H1 (cell line): ENCODE data around the gene SMARCA5. TPM values are rescaled to one million over a fixed set of nuclear protein-coding genes. Genes with fewer than 3 reads are reported as not detected.

ENCODE experiments used
- CTCF ChIA-PET: fragments of 300-600 bp; sonication (Branson Sonifier 250); formaldehyde crosslinking; loops from one replicate; lab custom pipeline; 2021; ENCODE audit not compliant: partially characterized antibody; lab: Charles Lee
- POLR2A ChIA-PET: fragments of 300-600 bp; sonication (Branson Sonifier 250); formaldehyde crosslinking; loops from one replicate; lab custom pipeline; 2021; ENCODE audit warnings: inconsistent platforms; ENCODE audit not compliant: partially characterized antibody; lab: Charles Lee
- DNase-seq, 2 experiments: peaks; one replicate each; pipeline versions ENCODE4 v3.0.0 to v3.0.0-alpha.2; 2010 to 2022; ENCODE audit warnings: low spot score in 2 of 2, low read depth in 1 of 2, mixed read lengths in 1 of 2
- FAIRE-seq: peaks from 2 replicates; lab custom pipeline; 2011; peaks lifted over from hg19 to GRCh38; lab: Jason Lieb, UNC
- H2AFZ ChIP-seq: 2 replicates; pipeline ENCODE4 v1.8.1; 2012; ENCODE audit warnings: low read length, inconsistent platforms
- H2AK5ac ChIP-seq: 2 replicates; pipeline ENCODE4 v1.6.1; 2013; ENCODE audit warnings: low read depth, low read length
- H2BK120ac ChIP-seq: replicated peaks from 2 replicates; pipeline ENCODE3; 2013; ENCODE audit warnings: low read depth, low read length, inconsistent platforms
- H2BK12ac ChIP-seq: 2 replicates; pipeline ENCODE4 v1.6.1; 2013; ENCODE audit warnings: low read depth, low read length
- H2BK15ac ChIP-seq: 2 replicates; pipeline ENCODE4 v1.6.1; 2013; ENCODE audit warnings: low read length
- H2BK20ac ChIP-seq: 2 replicates; pipeline ENCODE4 v1.6.1; 2013; ENCODE audit warnings: low read length
- H2BK5ac ChIP-seq: 2 replicates; pipeline ENCODE4 v1.6.1; 2013; ENCODE audit warnings: low read depth, low read length
- H3K14ac ChIP-seq: 2 replicates; pipeline ENCODE4 v1.6.1; 2013; ENCODE audit warnings: inconsistent platforms; ENCODE audit not compliant: insufficient read length
- H3K18ac ChIP-seq: 2 replicates; pipeline ENCODE4 v1.6.1; 2013; ENCODE audit warnings: low read length; ENCODE audit errors: extremely low read depth
- H3K23ac ChIP-seq: 2 replicates; pipeline ENCODE4 v1.6.1; 2013; ENCODE audit warnings: inconsistent platforms; ENCODE audit not compliant: insufficient read length
- H3K23me2 ChIP-seq: 2 replicates; pipeline ENCODE4 v1.6.1; 2013; ENCODE audit warnings: low read depth, low read length
- H3K27ac ChIP-seq: 2 replicates; pipeline ENCODE4 v1.6.1; 2011; ENCODE audit warnings: low read depth, low read length, inconsistent platforms
- H3K27me3 ChIP-seq, 4 experiments: replicated peaks in 1 of 4; 1 replicate in 1 of 4; 2 replicates in 3 of 4; pipeline versions ENCODE4 v1.6.1 to v1.8.1; 2011 to 2013; ENCODE audit warnings: low read length in 3 of 4, mild to moderate bottlenecking in 3 of 4, inconsistent platforms in 2 of 4, mixed read lengths in 2 of 4, moderate library complexity in 1 of 4; ENCODE audit not compliant: control insufficient read depth in 3 of 4, insufficient read depth in 3 of 4; ENCODE audit errors: extremely low read depth in 1 of 4
- H3K36me3 ChIP-seq, 4 experiments: 2 replicates each; pipeline versions ENCODE4 v1.6.1 to v1.8.1; 2011 to 2013; ENCODE audit warnings: mild to moderate bottlenecking in 4 of 4, low read length in 3 of 4, moderate library complexity in 2 of 4, control low read depth in 1 of 4, inconsistent platforms in 1 of 4; ENCODE audit not compliant: insufficient read depth in 4 of 4, control insufficient read depth in 2 of 4
- H3K4ac ChIP-seq: replicated peaks from 2 replicates; pipeline ENCODE3; 2013; ENCODE audit warnings: low read length, low read depth, mixed read lengths, inconsistent platforms; ENCODE audit not compliant: insufficient read length
- H3K4me1 ChIP-seq, 4 experiments: replicated peaks in 1 of 4; 1 replicate in 1 of 4; 2 replicates in 3 of 4; pipeline versions ENCODE4 v1.6.1 to v1.8.1; 2011 to 2013; ENCODE audit warnings: low read length in 3 of 4, inconsistent platforms in 2 of 4, mixed read lengths in 1 of 4; ENCODE audit not compliant: insufficient read depth in 4 of 4, control insufficient read depth in 3 of 4
- H3K4me2 ChIP-seq, 2 experiments: 2 replicates each; pipeline versions ENCODE4 v1.6.1 to v1.8.1; 2011 to 2013; ENCODE audit warnings: low read depth in 2 of 2, low read length in 2 of 2, control low read depth in 1 of 2, inconsistent platforms in 1 of 2, mild to moderate bottlenecking in 1 of 2; ENCODE audit not compliant: insufficient read depth in 1 of 2
- H3K4me3 ChIP-seq, 4 experiments: fragments of 200-600, 300-600 bp in 1 of 4; sonication (generic), shearing (Covaris generic), sonication (Bioruptor Twin) in 1 of 4; 2 replicates each; pipeline versions ENCODE4 v1.5.1 to v1.8.1; 2011 to 2016; ENCODE audit warnings: low read length in 4 of 4, low read depth in 3 of 4, control low read depth in 2 of 4, inconsistent platforms in 2 of 4, mild to moderate bottlenecking in 2 of 4, mixed read lengths in 1 of 4, moderate library complexity in 1 of 4; ENCODE audit not compliant: insufficient read depth in 2 of 4; ENCODE audit errors: extremely low read depth in 1 of 4
- H3K56ac ChIP-seq: replicated peaks from 2 replicates; pipeline ENCODE3; 2013; ENCODE audit warnings: low read depth, mild to moderate bottlenecking, mixed read lengths, low read length, inconsistent platforms; ENCODE audit not compliant: insufficient read length
- H3K79me1 ChIP-seq: 2 replicates; pipeline ENCODE4 v1.6.1; 2013; ENCODE audit warnings: low read depth, low read length, control low read depth
- H3K79me2 ChIP-seq, 2 experiments: 2 replicates each; pipeline versions ENCODE4 v1.6.1 to v1.8.1; 2012 to 2013; ENCODE audit warnings: low read length in 2 of 2, mild to moderate bottlenecking in 2 of 2, inconsistent platforms in 1 of 2; ENCODE audit not compliant: insufficient read depth in 2 of 2, control insufficient read depth in 1 of 2
- H3K9ac ChIP-seq, 4 experiments: replicated peaks in 1 of 4; 1 replicate in 1 of 4; 2 replicates in 3 of 4; pipeline versions ENCODE4 v1.6.1 to v1.8.1; 2011 to 2013; ENCODE audit warnings: low read depth in 3 of 4, low read length in 3 of 4, control low read depth in 2 of 4, mild to moderate bottlenecking in 2 of 4, moderate library complexity in 2 of 4, inconsistent platforms in 1 of 4; ENCODE audit errors: extremely low read depth in 1 of 4
- H3K9me3 ChIP-seq, 2 experiments: 2 replicates each; pipeline versions ENCODE4 v1.6.1 to v1.8.1; 2012 to 2013; ENCODE audit warnings: mild to moderate bottlenecking in 2 of 2, moderate library complexity in 2 of 2, control low read depth in 1 of 2, inconsistent platforms in 1 of 2, low read depth in 1 of 2, low read length in 1 of 2, mixed read lengths in 1 of 2; ENCODE audit not compliant: insufficient read depth in 2 of 2
- H4K20me1 ChIP-seq, 2 experiments: replicated peaks in 1 of 2; 2 replicates each; pipeline versions ENCODE3 to v1.8.1; 2011 to 2013; ENCODE audit warnings: inconsistent platforms in 2 of 2, low read length in 2 of 2, mild to moderate bottlenecking in 1 of 2; ENCODE audit not compliant: insufficient read depth in 2 of 2, control insufficient read depth in 1 of 2
- H4K5ac ChIP-seq: 2 replicates; pipeline ENCODE4 v1.6.1; 2013; ENCODE audit warnings: low read length, low read depth, mixed read lengths, inconsistent platforms; ENCODE audit not compliant: insufficient read length
- H4K8ac ChIP-seq: 2 replicates; pipeline ENCODE4 v1.8.0; 2013; ENCODE audit warnings: mild to moderate bottlenecking, moderate library complexity, low read length, inconsistent platforms; ENCODE audit not compliant: insufficient read depth; ENCODE audit errors: extremely low read depth
- H4K91ac ChIP-seq: replicated peaks from 2 replicates; pipeline ENCODE3; 2013; ENCODE audit warnings: low read length, mixed read lengths, inconsistent platforms; ENCODE audit not compliant: insufficient read length
- BCL11A ChIP-seq, 2 experiments: IDR thresholded peaks; one replicate each; pipeline ENCODE4 v1.6.1; 2011; ENCODE audit warnings: low read depth in 2 of 2, low read length in 2 of 2, mild to moderate bottlenecking in 2 of 2
- CHD1 ChIP-seq: IDR thresholded peaks from 2 replicates; pipeline ENCODE4 v1.6.1; 2012; ENCODE audit warnings: low read depth, low read length, improper control_type of control experiment
- EP300 ChIP-seq, 2 experiments: IDR thresholded peaks; 1 replicate in 1 of 2; 2 replicates in 1 of 2; pipeline ENCODE4 v1.6.1; 2011 to 2012; ENCODE audit warnings: low read depth in 2 of 2, low read length in 2 of 2, mild to moderate bottlenecking in 2 of 2, borderline replicate concordance in 1 of 2, inconsistent platforms in 1 of 2, moderate library complexity in 1 of 2
- KDM5A ChIP-seq: fragments of 200-600 bp; IDR thresholded peaks from 2 replicates; pipeline ENCODE4 v1.7.1; 2012; ENCODE audit warnings: mild to moderate bottlenecking, low read length, inconsistent platforms, mixed read lengths
- MAFK ChIP-seq: IDR thresholded peaks from 2 replicates; pipeline ENCODE4 v1.6.1; 2012; ENCODE audit warnings: low read depth, mild to moderate bottlenecking, improper control_type of control experiment, low read length
- PHF8 ChIP-seq: fragments of 200-600 bp; sonication (generic); conservative IDR thresholded peaks from 2 replicates; pipeline ENCODE4 v1.7.1; 2012; ENCODE audit warnings: low read depth, mild to moderate bottlenecking, inconsistent platforms, low read length, moderate library complexity
- RBBP5 ChIP-seq: IDR thresholded peaks from 2 replicates; pipeline ENCODE4 v1.7.1; 2012; ENCODE audit warnings: low read depth, mild to moderate bottlenecking, inconsistent platforms, low read length, moderate library complexity, borderline replicate concordance
- SP1 ChIP-seq: IDR thresholded peaks from 2 replicates; pipeline ENCODE4 v1.6.1; 2011; ENCODE audit warnings: low read depth, low read length
- SP2 ChIP-seq: IDR thresholded peaks from 2 replicates; pipeline ENCODE4 v1.6.1; 2012; ENCODE audit warnings: mild to moderate bottlenecking, low read length, inconsistent platforms
- SUZ12 ChIP-seq: fragments of 200-600 bp; sonication (generic); IDR thresholded peaks from 2 replicates; pipeline ENCODE4 v1.6.1; 2012; ENCODE audit warnings: mild to moderate bottlenecking, inconsistent platforms, low read length, moderate library complexity, mixed read lengths
- TEAD4 ChIP-seq: IDR thresholded peaks from 2 replicates; pipeline ENCODE4 v1.6.1; 2012; ENCODE audit warnings: low read depth, low read length, inconsistent platforms, mixed read lengths
- WGBS, 2 experiments: shearing (Covaris generic) in 1 of 2; methylation state at CpG; one replicate each; pipeline versions ENCODE4 v1.1.6 to v1.1.7; 2013 to 2015; ENCODE audit warnings: low lambda C conversion rate in 2 of 2, mixed read lengths in 2 of 2, inconsistent platforms in 1 of 2, low coverage in 1 of 2, missing lambda C conversion rate in 1 of 2; ENCODE audit not compliant: insufficient replicate concordance in 2 of 2, insufficient coverage in 1 of 2, insufficient read length in 1 of 2; ENCODE audit errors: extremely low coverage in 1 of 2, missing lambda C conversion rate in 1 of 2; 5-methylcytosine and 5-hydroxymethylcytosine counted together
- polyA plus RNA-seq, 7 experiments: library from polyadenylated mRNA; depleted of rRNA in 3 of 7; stranded (reverse) in 5 of 7; unstranded in 2 of 7; fragments of >200 nt in 5 of 7; fragments of 200-250 nt in 2 of 7; gene quantifications; 1 replicate in 5 of 7; 2 replicates in 1 of 7; 4 replicates in 1 of 7; pipeline versions ENCODE4 v1.2.1 to v1.2.3, GENCODE V29; 2011 to 2013; ENCODE audit warnings: missing spikeins in 2 of 7, mixed read lengths in 2 of 7
- total RNA-seq: library from RNA; stranded (reverse); fragmentation: NEBNext Ultra II Directional; extraction: Animal tissue kit (Norgen Biotek cat#: 25700); gene quantifications from 2 replicates; pipeline ENCODE4 v1.2.1, GENCODE V29; 2021

Gene SMARCA5
- total and polyA plus RNA-seq, 2 of the 8 experiments (the other 6 are each of a cell fraction or from before 2014, with no cell fraction given) = 13.9 to 112 TPM

- Histone ChIP-seq H3K18ac (no peak overlapping the region), H2BK5ac (no peak overlapping the region), H3K9ac (no peak overlapping the region), H2AFZ (no peak overlapping the region), H2AK5ac (no peak overlapping the region), H3K36me3 (peaks cover 30 to 96% (median 76%) of the 10 kb centered on the region in 4 experiments), H3K23me2 (no peaks in the 10 kb centered on the region), H3K4me3 (no peak overlapping the region), H3K4me2 (no peak overlapping the region), H2BK20ac (no peak overlapping the region), H3K79me2 (peaks cover 0 to 4% of the 10 kb centered on the region in 2 experiments; a peak in 1 of 4 replicates), H3K27me3 (no peaks in the 10 kb centered on the region), H2BK120ac (no peak overlapping the region), H3K23ac (no peak overlapping the region), H4K8ac (no peak overlapping the region), H3K4me1 (no peaks in the 10 kb centered on the region), H4K20me1 (peaks cover 0 to 5% of the 10 kb centered on the region in 2 experiments), H3K27ac (no peak overlapping the region), H4K91ac (no peak overlapping the region), H3K79me1 (no peaks in the 10 kb centered on the region), H3K4ac (no peak overlapping the region), H2BK15ac (no peak overlapping the region), H2BK12ac (no peak overlapping the region), H3K56ac (no peak overlapping the region), H3K14ac (no peak overlapping the region), H3K9me3 (no peaks in the 10 kb centered on the region), H4K5ac (no peak overlapping the region)
- no peak for DNase-seq
- POLR2A ChIA-PET = no interaction called here
- CTCF ChIA-PET = interaction anchor here (0.5 kb wide), 1 partner anchor 8 kb away, joined by 3 read pairs; no protein-coding TSS in a partner anchor
- WGBS, 2 experiments = 90% methylated on average over 4 of the region's 4 CpGs; no CpG with 5 or more reads in 1 of the 2 experiments
- FAIRE-seq = no peak
- TF ChIP-seq EP300 (IDR thresholded peaks at IDR 0.05; ENCODE audit: borderline replicate concordance in 1 of 2, low read depth in 2 of 2, low read length in 2 of 2) (no peak), SP1 (no peak), PHF8 (no peak), MAFK (no peak), KDM5A (no peak), CHD1 (no peak), TEAD4 (no peak), SUZ12 (no peak), RBBP5 (no peak), SP2 (no peak), BCL11A (IDR thresholded peaks at IDR 0.05; ENCODE audit: low read depth in 2 of 2, low read length in 2 of 2) (no peak)
Observed at GRCh38 chr4:143538979-143539669, 25.6 kb downstream of the SMARCA5 start.
